ENCODE results near the gene DCLRE1B.

GRCh38 chr1:113951719-113952118 is 46.6 kb downstream of the DCLRE1B start:
- TF ChIP-seq CTCF (conservative IDR thresholded peaks at IDR 0.05; ENCODE audit: low read length) = no peak
- TF ChIP-seq EZH2phosphoT487 (IDR thresholded peaks at IDR 0.05; ENCODE audit: borderline replicate concordance) = no peak

Data from Loucy (cell line).